Testis (tissue), 2 donors: ENCODE data around the gene SVEP1.

Experiments
- CTCF ChIP-seq, 3 experiments: fragments of 450-650 bp in 2 of 3; fragments of 200-600 bp in 1 of 3; sonication (generic) in 1 of 3; IDR thresholded peaks; one replicate each; pipeline ENCODE4 v1.5.1; 2016 to 2019; ENCODE audit warnings: antibody characterized with exemption in 3 of 3, mild to moderate bottlenecking in 2 of 3, moderate library complexity in 1 of 3
- POLR2A ChIP-seq: fragments of 450-650 bp; IDR thresholded peaks from one replicate; pipeline ENCODE4 v1.6.1; 2017; ENCODE audit warnings: antibody characterized with exemption, mild to moderate bottlenecking, moderate library complexity

- TF ChIP-seq CTCF (IDR thresholded peaks at IDR 0.05) (no peak), POLR2A (no peak)
These were observed 26.7 kb upstream of the SVEP1 start for GRCh38 chr9:110606179-110606790.
